ENCODE results near the gene GJA9.
"Not testable (repeated sequence)": the region's sequence is repeated elsewhere in the genome, so short reads cannot be mapped to it uniquely, and the experiment has no call there.

GJA9 gene

GRCh38 chr1:38839363-38839762 lies 42.0 kb downstream of the GJA9 start:
- Histone ChIP-seq H3K36me3 (ENCODE audit: control insufficient read depth, insufficient read depth, low read length) (peaks cover 4% of the 10 kb centered on the region), H3K27me3 (ENCODE audit: control insufficient read depth, insufficient read depth, low read length) (no peaks in the 10 kb centered on the region), H3K4me3 (ENCODE audit: low read length) (no peak overlapping the region), H3K4me1 (ENCODE audit: control insufficient read depth, insufficient read depth, low read length) (no peaks in the 10 kb centered on the region), H3K9ac (ENCODE audit: low read length) (no peak overlapping the region), H3K27ac (ENCODE audit: low read depth, low read length) (no peak overlapping the region)

- H3K4me1 ChIP-seq (ENCODE audit: control insufficient read depth, insufficient read depth, low read length); H3K36me3 ChIP-seq (ENCODE audit: control insufficient read depth, insufficient read depth, low read length); H3K27ac ChIP-seq (ENCODE audit: low read depth, low read length): not testable (repeated sequence)
Measured at GRCh38 chr1:38836316-38836715, 45.1 kb downstream of the GJA9 start.

GRCh38 chr1:38834937-38835827 lies 46.2 kb downstream of the GJA9 start:
- no peak overlapping the region for H3K4me3 ChIP-seq (ENCODE audit: low read length)
- H3K27ac ChIP-seq (ENCODE audit: low read depth, low read length) = no peak overlapping the region
- H3K36me3 ChIP-seq (ENCODE audit: control insufficient read depth, insufficient read depth, low read length) = peaks cover 4% of the 10 kb centered on the region
- no peak overlapping the region for H3K9ac ChIP-seq (ENCODE audit: low read length)
- H3K4me1 ChIP-seq (ENCODE audit: control insufficient read depth, insufficient read depth, low read length) = no peaks in the 10 kb centered on the region
- peaks cover 2% of the 10 kb centered on the region for H3K27me3 ChIP-seq (ENCODE audit: control insufficient read depth, insufficient read depth, low read length)

More at GRCh38 chr1:38836316-38836715, 45.1 kb downstream of the GJA9 start:
- not testable (repeated sequence) for H3K27me3 ChIP-seq (ENCODE audit: control insufficient read depth, insufficient read depth, low read length); H3K9ac ChIP-seq (ENCODE audit: low read length); H3K4me3 ChIP-seq (ENCODE audit: low read length)

GRCh38 chr1:38834221-38834782 lies 47.1 kb downstream of the GJA9 start:
- no peak overlapping the region for H3K27ac ChIP-seq (ENCODE audit: low read depth, low read length)
- peaks cover 2% of the 10 kb centered on the region for H3K27me3 ChIP-seq (ENCODE audit: control insufficient read depth, insufficient read depth, low read length)

GRCh38 chr1:38833146-38833545 lies 48.2 kb downstream of the GJA9 start:
- Histone ChIP-seq H3K4me3 (ENCODE audit: low read length) (no peak overlapping the region), H3K4me1 (ENCODE audit: control insufficient read depth, insufficient read depth, low read length) (peaks cover 5% of the 10 kb centered on the region), H3K9ac (ENCODE audit: low read length) (no peak overlapping the region), H3K36me3 (ENCODE audit: control insufficient read depth, insufficient read depth, low read length) (no peaks in the 10 kb centered on the region), H3K27ac (ENCODE audit: low read depth, low read length) (no peak overlapping the region), H3K27me3 (ENCODE audit: control insufficient read depth, insufficient read depth, low read length) (peaks cover 2% of the 10 kb centered on the region)

More at GRCh38 chr1:38834221-38834782, 47.1 kb downstream of the GJA9 start:
- Histone ChIP-seq H3K4me1 (ENCODE audit: control insufficient read depth, insufficient read depth, low read length) (peaks cover 5% of the 10 kb centered on the region), H3K4me3 (ENCODE audit: low read length) (no peak overlapping the region), H3K36me3 (ENCODE audit: control insufficient read depth, insufficient read depth, low read length) (peaks cover 4% of the 10 kb centered on the region), H3K9ac (ENCODE audit: low read length) (no peak overlapping the region)

GRCh38 chr1:38832370-38832734 lies 49.0 kb downstream of the GJA9 start:
- Histone ChIP-seq H3K36me3 (ENCODE audit: control insufficient read depth, insufficient read depth, low read length) (no peaks in the 10 kb centered on the region), H3K9ac (ENCODE audit: low read length) (no peak overlapping the region), H3K4me3 (ENCODE audit: low read length) (no peak overlapping the region), H3K27me3 (ENCODE audit: control insufficient read depth, insufficient read depth, low read length) (peaks cover 2% of the 10 kb centered on the region), H3K27ac (ENCODE audit: low read depth, low read length) (no peak overlapping the region), H3K4me1 (ENCODE audit: control insufficient read depth, insufficient read depth, low read length) (peaks cover 5% of the 10 kb centered on the region)

GRCh38 chr1:38831731-38832369 lies 49.5 kb downstream of the GJA9 start:
- H3K27me3 ChIP-seq (ENCODE audit: control insufficient read depth, insufficient read depth, low read length) = peaks cover 2% of the 10 kb centered on the region
- no peak overlapping the region for H3K4me3 ChIP-seq (ENCODE audit: low read length)
- H3K27ac ChIP-seq (ENCODE audit: low read depth, low read length) = no peak overlapping the region
- no peaks in the 10 kb centered on the region for H3K36me3 ChIP-seq (ENCODE audit: control insufficient read depth, insufficient read depth, low read length)
- no peak overlapping the region for H3K9ac ChIP-seq (ENCODE audit: low read length)
- H3K4me1 ChIP-seq (ENCODE audit: control insufficient read depth, insufficient read depth, low read length) = peaks cover 5% of the 10 kb centered on the region

GRCh38 chr1:38829368-38829767 lies 52.0 kb downstream of the GJA9 start:
- Histone ChIP-seq H3K4me1 (ENCODE audit: control insufficient read depth, insufficient read depth, low read length) (peaks cover 5% of the 10 kb centered on the region), H3K36me3 (ENCODE audit: control insufficient read depth, insufficient read depth, low read length) (no peaks in the 10 kb centered on the region), H3K27ac (ENCODE audit: low read depth, low read length) (no peak overlapping the region)

GRCh38 chr1:38827318-38827717 lies 54.1 kb downstream of the GJA9 start:
- Histone ChIP-seq H3K36me3 (ENCODE audit: control insufficient read depth, insufficient read depth, low read length) (no peaks in the 10 kb centered on the region), H3K4me3 (ENCODE audit: low read length) (no peak overlapping the region), H3K4me1 (ENCODE audit: control insufficient read depth, insufficient read depth, low read length) (peaks cover 5% of the 10 kb centered on the region), H3K27ac (ENCODE audit: low read depth, low read length) (no peak overlapping the region), H3K9ac (ENCODE audit: low read length) (no peak overlapping the region), H3K27me3 (ENCODE audit: control insufficient read depth, insufficient read depth, low read length) (peaks cover 2% of the 10 kb centered on the region)

More at GRCh38 chr1:38829368-38829767, 52.0 kb downstream of the GJA9 start:
- peaks cover 2% of the 10 kb centered on the region for H3K27me3 ChIP-seq (ENCODE audit: control insufficient read depth, insufficient read depth, low read length)
- H3K4me3 ChIP-seq (ENCODE audit: low read length) = no peak overlapping the region
- H3K9ac ChIP-seq (ENCODE audit: low read length) = no peak overlapping the region

GRCh38 chr1:38826886-38827285 lies 54.5 kb downstream of the GJA9 start:
- H3K27me3 ChIP-seq (ENCODE audit: control insufficient read depth, insufficient read depth, low read length) = peaks cover 2% of the 10 kb centered on the region
- H3K36me3 ChIP-seq (ENCODE audit: control insufficient read depth, insufficient read depth, low read length) = no peaks in the 10 kb centered on the region
- no peak overlapping the region for H3K27ac ChIP-seq (ENCODE audit: low read depth, low read length)
- H3K4me3 ChIP-seq (ENCODE audit: low read length) = no peak overlapping the region
- H3K9ac ChIP-seq (ENCODE audit: low read length) = no peak overlapping the region
- peaks cover 5% of the 10 kb centered on the region for H3K4me1 ChIP-seq (ENCODE audit: control insufficient read depth, insufficient read depth, low read length)

- peaks cover 2% of the 10 kb centered on the region for H3K27me3 ChIP-seq (ENCODE audit: control insufficient read depth, insufficient read depth, low read length)
Measured at GRCh38 chr1:38826262-38826661, 55.1 kb downstream of the GJA9 start.

More at GRCh38 chr1:38826262-38826661, 55.1 kb downstream of the GJA9 start:
- H3K4me3 ChIP-seq (ENCODE audit: low read length) = no peak overlapping the region
- H3K4me1 ChIP-seq (ENCODE audit: control insufficient read depth, insufficient read depth, low read length) = peaks cover 5% of the 10 kb centered on the region
- H3K9ac ChIP-seq (ENCODE audit: low read length) = no peak overlapping the region
- H3K36me3 ChIP-seq (ENCODE audit: control insufficient read depth, insufficient read depth, low read length) = no peaks in the 10 kb centered on the region
- no peak overlapping the region for H3K27ac ChIP-seq (ENCODE audit: low read depth, low read length)

All from rectal smooth muscle tissue (tissue), 1 donor.